RWPE2 (cell line): ENCODE data around the gene USF1.
"Not testable (repeated sequence)": the region's sequence is repeated elsewhere in the genome, so short reads cannot be mapped to it uniquely, and the experiment has no call there.

Experiments
- ATAC-seq: fragments of 200-7000 bp; cut with Tn5 transposase; 3 replicates; pipeline ENCODE4 v1.9.1; 2021; ENCODE audit warnings: low read depth
- DNase-seq: peaks from one replicate; pipeline ENCODE4 v3.0.0-alpha.2; 2020; ENCODE audit warnings: low spot score
- H3K27ac ChIP-seq: fragments of 450-650 bp; 2 replicates; pipeline ENCODE4 v1.5.1; 2017; ENCODE audit warnings: mild to moderate bottlenecking; ENCODE audit not compliant: poor library complexity, severe bottlenecking
- H3K27me3 ChIP-seq: fragments of 250-450 bp; sonication (Bioruptor Pico); 2 replicates; pipeline ENCODE4 v1.5.1; 2021; ENCODE audit warnings: mild to moderate bottlenecking, moderate library complexity; ENCODE audit not compliant: insufficient read depth, poor library complexity, severe bottlenecking
- H3K36me3 ChIP-seq: fragments of 250-450 bp; sonication (Bioruptor Pico); 2 replicates; pipeline ENCODE4 v1.5.1; 2020; ENCODE audit warnings: low read depth, mild to moderate bottlenecking, moderate library complexity
- H3K4me1 ChIP-seq: fragments of 250-450 bp; sonication (Bioruptor Pico); 2 replicates; pipeline ENCODE4 v1.5.1; 2021; ENCODE audit warnings: mild to moderate bottlenecking, moderate library complexity; ENCODE audit not compliant: insufficient read depth, poor library complexity, severe bottlenecking
- H3K4me3 ChIP-seq: fragments of 250-450 bp; sonication (Bioruptor Pico); 2 replicates; pipeline ENCODE4 v1.5.1; 2021; ENCODE audit warnings: mild to moderate bottlenecking, moderate library complexity; ENCODE audit not compliant: severe bottlenecking
- H3K9me3 ChIP-seq: fragments of 250-450 bp; sonication (Bioruptor Pico); 2 replicates; pipeline ENCODE4 v1.5.1; 2021; ENCODE audit warnings: mild to moderate bottlenecking, moderate library complexity; ENCODE audit not compliant: severe bottlenecking
- CTCF ChIP-seq: fragments of 450-650 bp; IDR thresholded peaks from one replicate; pipeline ENCODE4 v1.5.1; 2017; ENCODE audit warnings: mild to moderate bottlenecking, moderate library complexity; ENCODE audit not compliant: poor library complexity, severe bottlenecking

Gene USF1

GRCh38 chr1:161018631-161018930, 27.2 kb downstream of the USF1 start:
- no peak for ATAC-seq

GRCh38 chr1:161017756-161018630, 27.8 kb downstream of the USF1 start:
- no peaks in the 10 kb centered on the region for H3K9me3 ChIP-seq
- peak overlapping the region; percentile 89 for H3K27ac ChIP-seq
- TF ChIP-seq CTCF = no peak
- DNase-seq (no peak), ATAC-seq (no peak)
- H3K4me3 ChIP-seq = no peak overlapping the region
- peaks cover 26% of the 10 kb centered on the region for H3K36me3 ChIP-seq
- H3K27me3 ChIP-seq = no peaks in the 10 kb centered on the region
- peaks cover 58% of the 10 kb centered on the region for H3K4me1 ChIP-seq

More at GRCh38 chr1:161018631-161018930, 27.2 kb downstream of the USF1 start:
- peaks cover 21% of the 10 kb centered on the region for H3K36me3 ChIP-seq
- DNase-seq = no peak
- peak overlapping the region; percentile 89 for H3K27ac ChIP-seq
- no peaks in the 10 kb centered on the region for H3K27me3 ChIP-seq
- peaks cover 52% of the 10 kb centered on the region for H3K4me1 ChIP-seq
- H3K9me3 ChIP-seq = no peaks in the 10 kb centered on the region
- TF ChIP-seq CTCF = no peak
- peak overlapping the region; percentile 73 for H3K4me3 ChIP-seq

GRCh38 chr1:161017181-161017580, 28.6 kb downstream of the USF1 start:
- H3K4me1 ChIP-seq = peaks cover 58% of the 10 kb centered on the region
- DNase-seq, ATAC-seq, H3K9me3 ChIP-seq, H3K27me3 ChIP-seq, H3K4me3 ChIP-seq: not testable (repeated sequence)
- peak overlapping the region; percentile 89 for H3K27ac ChIP-seq
- H3K36me3 ChIP-seq = peaks cover 27% of the 10 kb centered on the region

- H3K9me3 ChIP-seq, ATAC-seq, H3K4me3 ChIP-seq, H3K27me3 ChIP-seq, DNase-seq: not testable (repeated sequence)
- peaks cover 32% of the 10 kb centered on the region for H3K36me3 ChIP-seq
- H3K27ac ChIP-seq = peak overlapping the region; percentile 89
- peaks cover 53% of the 10 kb centered on the region for H3K4me1 ChIP-seq
These were observed 29.1 kb downstream of the USF1 start for GRCh38 chr1:161016683-161017082.

GRCh38 chr1:161013488-161014230, 32.1 kb downstream of the USF1 start:
- peaks cover 40% of the 10 kb centered on the region for H3K36me3 ChIP-seq
- H3K9me3 ChIP-seq = no peaks in the 10 kb centered on the region
- peak overlapping the region; percentile 89 for H3K27ac ChIP-seq
- H3K4me3 ChIP-seq = no peak overlapping the region
- no peaks in the 10 kb centered on the region for H3K27me3 ChIP-seq
- ATAC-seq (peak; percentile 92), DNase-seq (peak; percentile 95)
- no peak for TF ChIP-seq CTCF
- H3K4me1 ChIP-seq = peaks cover 45% of the 10 kb centered on the region
